ENCODE data around the gene EDNRA. TPM values are rescaled to one million over a fixed set of nuclear protein-coding genes. Genes with fewer than 3 reads are reported as not detected.

The EDNRA gene
- total and polyA plus RNA-seq, 11 donors: 3.8 to 39.0 (median 14.6) TPM

DNA sequence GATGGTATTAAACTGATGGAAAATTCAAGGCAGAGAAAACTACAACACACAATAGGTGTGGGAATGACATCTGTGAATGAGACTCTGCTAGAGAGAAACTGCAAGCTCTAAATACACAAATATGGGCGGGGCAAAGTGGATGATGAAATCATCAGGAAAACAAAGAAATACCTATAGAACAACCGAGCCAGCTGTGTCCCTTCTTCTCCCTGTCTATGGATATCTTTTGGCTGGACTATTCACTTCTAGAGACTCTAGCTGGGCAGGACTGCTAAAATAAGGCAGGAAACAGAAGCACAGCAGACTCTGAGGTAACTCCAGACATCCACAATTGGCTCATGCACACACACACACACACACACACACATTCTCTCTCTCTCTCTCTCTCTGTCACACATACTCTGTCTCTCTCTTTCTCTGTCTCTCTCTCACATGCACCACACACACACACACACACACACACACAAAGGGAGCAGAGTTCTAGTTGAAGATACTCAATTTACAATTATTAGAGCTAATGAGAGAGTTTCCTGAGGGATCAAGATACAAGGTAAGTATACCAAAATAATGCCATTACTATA lies 27.2 kb upstream of the EDNRA start:
- TF ChIP-seq POLR2A (IDR thresholded peaks at IDR 0.05): no peak
- TF ChIP-seq, protein P1, sequence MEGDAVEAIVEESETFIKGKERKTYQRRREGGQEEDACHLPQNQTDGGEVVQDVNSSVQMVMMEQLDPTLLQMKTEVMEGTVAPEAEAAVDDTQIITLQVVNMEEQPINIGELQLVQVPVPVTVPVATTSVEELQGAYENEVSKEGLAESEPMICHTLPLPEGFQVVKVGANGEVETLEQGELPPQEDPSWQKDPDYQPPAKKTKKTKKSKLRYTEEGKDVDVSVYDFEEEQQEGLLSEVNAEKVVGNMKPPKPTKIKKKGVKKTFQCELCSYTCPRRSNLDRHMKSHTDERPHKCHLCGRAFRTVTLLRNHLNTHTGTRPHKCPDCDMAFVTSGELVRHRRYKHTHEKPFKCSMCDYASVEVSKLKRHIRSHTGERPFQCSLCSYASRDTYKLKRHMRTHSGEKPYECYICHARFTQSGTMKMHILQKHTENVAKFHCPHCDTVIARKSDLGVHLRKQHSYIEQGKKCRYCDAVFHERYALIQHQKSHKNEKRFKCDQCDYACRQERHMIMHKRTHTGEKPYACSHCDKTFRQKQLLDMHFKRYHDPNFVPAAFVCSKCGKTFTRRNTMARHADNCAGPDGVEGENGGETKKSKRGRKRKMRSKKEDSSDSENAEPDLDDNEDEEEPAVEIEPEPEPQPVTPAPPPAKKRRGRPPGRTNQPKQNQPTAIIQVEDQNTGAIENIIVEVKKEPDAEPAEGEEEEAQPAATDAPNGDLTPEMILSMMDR (IDR thresholded peaks at IDR 0.05): no peak
- Histone ChIP-seq H3K27ac (no peak overlapping the region), H3K9me3 (no peaks in the 10 kb centered on the region), H3K4me1 (no peaks in the 10 kb centered on the region), H3K4me3 (no peak overlapping the region), H3K27me3 (no peaks in the 10 kb centered on the region), H3K36me3 (no peaks in the 10 kb centered on the region)
- ATAC-seq (no peak), DNase-seq (no peak)
- 37 to 56% (median 55%) methylated on average over 2 of the region's 2 CpGs for WGBS, 4 donors
- intact Hi-C loops (cut with DNase I): no loop called here

DNA sequence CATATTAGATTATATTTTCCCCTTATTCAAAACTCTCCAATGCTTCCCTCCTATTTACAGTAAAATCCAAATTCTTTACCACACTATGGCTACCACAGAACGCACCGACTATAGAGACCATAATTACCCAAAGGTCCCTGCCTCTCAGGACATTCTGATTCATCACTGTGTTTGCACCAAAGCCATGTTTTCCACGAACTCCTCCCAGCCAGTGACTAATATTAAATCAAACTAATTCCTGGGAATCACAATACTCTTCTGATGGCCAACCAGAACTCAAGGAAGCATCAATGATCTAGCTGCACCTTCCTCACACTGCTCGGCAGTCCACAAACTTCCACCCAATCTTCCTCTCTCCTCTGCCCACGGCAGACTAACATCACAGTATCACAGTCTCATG lies 24.2 kb upstream of the EDNRA start:
- no peak overlapping the region for H3K27ac ChIP-seq
- WGBS, 4 donors: 77 to 91% (median 81%) methylated on average over 5 of the region's 5 CpGs
- TF ChIP-seq POLR2A (IDR thresholded peaks at IDR 0.05): no peak
- TF ChIP-seq, protein P1 (IDR thresholded peaks at IDR 0.05): no peak

DNA sequence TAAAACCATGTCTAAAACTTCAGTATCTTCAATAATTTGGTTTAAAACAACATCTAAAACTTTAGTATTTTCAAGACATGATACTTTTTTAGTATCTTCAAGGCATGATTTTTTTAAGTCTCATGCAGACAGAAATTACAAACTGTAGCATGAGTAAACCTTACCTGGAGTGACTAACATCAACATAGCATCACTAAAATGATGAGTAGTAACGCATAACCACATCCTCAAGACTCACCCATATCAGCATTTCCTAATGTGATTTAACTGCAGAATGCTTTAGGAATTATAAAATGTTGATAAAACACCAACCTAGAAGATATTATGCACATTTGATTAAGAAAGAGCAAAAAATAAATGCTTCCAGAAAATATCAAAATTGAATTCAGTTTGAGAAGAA lies 19.7 kb upstream of the EDNRA start:
- Histone ChIP-seq H3K9me3 (peaks cover 0 to 14% (median 4%) of the 10 kb centered on the region in 12 donors), H3K27me3 (no peaks in the 10 kb centered on the region), H3K27ac (no peak overlapping the region), H3K36me3 (no peaks in the 10 kb centered on the region), H3K4me3 (no peak overlapping the region), H3K4me1 (peaks cover 0 to 4% (median 0%) of the 10 kb centered on the region in 12 donors)
- intact Hi-C loops (cut with DNase I): no loop called here
- TF ChIP-seq POLR2A (IDR thresholded peaks at IDR 0.05): no peak
- TF ChIP-seq, protein P1 (IDR thresholded peaks at IDR 0.05): no peak
- ATAC-seq (no peak), DNase-seq (no peak)
- 85 to 96% (median 89%) methylated on average over 1 of the region's 1 CpG for WGBS, 4 donors

More for the DNA sequence above, 24.2 kb upstream of the EDNRA start:
- H3K27me3 ChIP-seq: no peaks in the 10 kb centered on the region
- DNase-seq (no peak), ATAC-seq (no peak)
- H3K9me3 ChIP-seq: no peaks in the 10 kb centered on the region
- intact Hi-C loops (cut with DNase I): no loop called here
- no peak overlapping the region for H3K4me3 ChIP-seq
- H3K4me1 ChIP-seq: no peaks in the 10 kb centered on the region
- H3K36me3 ChIP-seq: no peaks in the 10 kb centered on the region

DNA sequence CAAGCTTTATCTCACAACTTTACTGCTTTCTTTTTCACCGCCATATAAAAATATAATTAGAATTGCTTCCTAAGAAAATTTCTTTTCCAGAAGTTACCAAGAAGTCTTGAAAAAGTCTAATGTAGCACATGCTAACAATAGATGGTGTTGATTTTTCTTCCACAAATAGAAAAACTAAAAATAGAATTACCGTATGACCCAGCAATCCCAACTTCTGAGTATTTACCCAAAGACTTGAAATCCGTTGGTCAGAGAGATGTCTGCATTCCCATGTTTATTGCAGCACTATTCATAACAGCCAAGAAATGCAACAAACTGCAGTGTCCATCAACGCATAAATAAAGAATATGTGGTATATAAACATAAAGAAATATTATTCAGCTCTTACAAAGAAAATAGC lies 17.8 kb upstream of the EDNRA start:
- Histone ChIP-seq H3K27ac (peak overlapping the region in 1 of 12 donors; percentile 60), H3K9me3 (peaks cover 0 to 14% (median 4%) of the 10 kb centered on the region in 12 donors), H3K27me3 (no peaks in the 10 kb centered on the region), H3K4me3 (no peak overlapping the region), H3K36me3 (no peaks in the 10 kb centered on the region), H3K4me1 (peaks cover 0 to 4% (median 0%) of the 10 kb centered on the region in 12 donors)
- intact Hi-C loops (cut with DNase I): no loop called here
- ATAC-seq (peak in 1 of 4 donors; percentile 24), DNase-seq (no peak)
- no peak for TF ChIP-seq POLR2A (IDR thresholded peaks at IDR 0.05)
- TF ChIP-seq, protein P1 (IDR thresholded peaks at IDR 0.05): no peak
- WGBS, 4 donors: 54 to 66% (median 62%) methylated on average over 4 of the region's 4 CpGs

Measured in heart left ventricle (tissue), 16 donors.